IPS DF 19.7 (cell line): Measurements from ENCODE around the gene COL16A1.

Source experiments
- DNase-seq: peaks from one replicate; pipeline ENCODE4 v3.0.0-alpha.2; 2013; ENCODE audit warnings: low read depth, low spot score

Gene COL16A1

DNA sequence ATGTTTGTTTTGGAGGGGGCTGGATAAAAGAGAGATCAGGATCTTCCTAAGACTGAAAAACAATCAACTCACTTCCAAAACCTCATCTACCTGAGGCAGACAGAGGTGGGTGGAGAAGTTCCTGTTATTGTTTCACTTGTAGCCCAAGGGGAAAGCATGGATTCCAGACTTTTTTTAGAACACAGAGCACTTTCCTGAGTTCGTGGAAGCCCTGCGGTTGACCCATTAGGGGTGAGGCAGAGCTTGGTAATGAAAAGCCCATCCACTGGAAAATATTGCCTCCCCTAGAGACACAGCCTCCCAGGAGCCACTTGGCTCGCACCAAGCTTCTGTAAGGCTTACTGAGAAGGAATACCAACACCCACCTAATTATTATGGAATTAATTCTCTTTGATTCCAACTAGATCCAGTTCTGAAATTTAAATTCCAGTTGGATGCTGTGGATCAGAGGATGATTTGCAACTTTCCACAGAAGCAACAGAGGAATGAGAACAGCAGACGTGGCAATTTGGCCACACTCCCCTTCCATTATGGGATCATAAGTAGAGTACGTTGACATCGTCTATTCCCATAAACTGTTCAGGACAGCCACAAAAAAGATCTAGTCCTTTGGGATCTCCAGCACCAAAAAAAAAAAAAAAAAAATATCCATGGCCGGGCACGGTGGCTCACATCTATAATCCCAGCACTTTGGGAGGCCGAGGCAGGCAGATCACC lies 55.0 kb downstream of the COL16A1 start:
- DNase-seq, result no peak

- no peak for DNase-seq
Observed at GRCh38 chr1:31648190-31648589, 55.6 kb downstream of the COL16A1 start.

DNA sequence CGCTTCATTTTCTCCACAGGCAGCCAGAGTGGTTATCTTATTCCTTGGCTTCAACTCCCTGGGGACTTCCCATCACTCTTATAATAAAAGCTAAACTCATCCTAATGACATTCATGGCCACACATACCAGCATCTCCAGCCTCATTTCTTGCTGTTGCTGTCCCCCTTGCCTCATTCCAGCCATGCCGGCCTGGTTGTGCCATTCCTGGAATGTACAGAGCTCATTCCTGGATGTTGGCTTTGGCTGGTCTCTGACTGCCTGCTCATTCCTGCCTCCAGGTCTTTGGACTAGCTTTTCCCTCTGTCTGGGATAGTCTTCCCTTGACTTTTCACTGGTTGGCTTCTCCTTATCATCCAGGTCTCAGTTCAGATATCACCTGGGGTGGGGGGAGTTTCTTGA lies 56.7 kb downstream of the COL16A1 start:
- no peak for DNase-seq

- DNase-seq, result no peak
Observed at GRCh38 chr1:31646259-31646960, 57.4 kb downstream of the COL16A1 start.

- DNase-seq, result no peak
Observed at GRCh38 chr1:31645274-31645568, 58.6 kb downstream of the COL16A1 start.

DNA sequence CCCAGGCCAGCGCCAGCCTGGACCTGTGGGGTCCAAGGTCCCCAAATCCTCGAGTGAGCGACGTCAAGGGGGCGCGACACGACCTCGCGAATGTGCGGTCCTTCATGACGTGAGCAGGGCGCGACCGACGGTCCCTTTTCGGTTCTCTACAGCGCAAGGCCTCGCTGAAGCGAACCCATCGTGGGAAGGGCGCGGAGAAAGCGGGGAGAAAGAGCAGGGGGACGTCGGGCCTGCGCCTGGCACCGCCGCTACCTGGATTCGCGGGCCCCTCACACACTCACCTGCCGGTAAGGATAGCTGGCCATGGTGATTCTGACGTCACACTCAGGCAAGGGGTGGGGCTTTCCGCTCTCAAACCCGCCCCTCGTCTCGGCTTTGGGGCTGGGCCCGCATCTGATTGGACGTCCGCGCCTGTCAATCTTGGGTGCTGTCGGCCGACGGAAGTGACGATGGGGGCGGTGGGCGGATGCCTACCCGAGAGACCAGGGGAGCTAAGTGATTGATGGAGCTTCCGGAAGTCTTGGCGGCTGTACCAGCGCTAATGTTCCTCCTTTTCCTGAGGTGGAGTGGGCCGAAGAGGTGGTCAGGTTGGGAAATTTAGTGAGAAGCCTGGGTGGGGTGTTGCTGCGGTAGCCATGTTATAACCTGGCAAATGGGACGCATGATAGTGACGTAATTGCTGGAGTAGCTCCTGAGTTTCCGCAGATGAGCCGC lies 59.1 kb downstream of the COL16A1 start, which contains the start of gene PEF1:
Gene PEF1 (minus strand): TSS at position 317 of the 714 bp plus-strand sequence. CDS start 12 bp downstream, at position 305.
- DNase-seq, result peak; percentile 95

DNA sequence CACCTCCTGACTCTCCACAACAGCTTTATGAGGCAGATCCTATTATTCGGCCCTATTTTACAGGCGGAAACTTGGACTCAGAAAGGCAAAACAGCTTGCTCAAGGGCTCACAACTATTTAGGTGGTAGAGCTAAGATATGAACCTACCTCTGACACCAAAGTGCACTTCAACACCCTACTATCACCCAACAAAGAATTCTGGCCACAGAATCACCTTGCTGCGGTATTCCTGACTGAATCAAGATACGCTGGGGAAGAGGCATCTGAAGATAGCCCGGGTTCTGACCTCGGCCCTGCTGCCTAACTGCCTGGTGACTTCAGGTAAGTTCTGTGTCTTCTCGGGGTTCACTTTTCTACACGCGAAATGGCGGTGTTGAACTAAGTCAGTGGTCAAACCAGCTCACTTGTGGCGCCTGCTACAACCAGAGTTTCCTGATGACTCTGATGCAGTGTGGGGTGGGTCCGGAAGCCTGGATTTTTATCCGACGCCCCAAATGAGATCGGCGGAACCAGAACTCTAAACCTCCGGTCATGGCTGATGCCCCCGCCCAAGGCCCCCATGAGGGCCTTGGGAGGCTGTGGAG lies 59.7 kb downstream of the COL16A1 start:
- DNase-seq, result no peak

- DNase-seq, result no peak
Observed at GRCh38 chr1:31642897-31643296, 60.9 kb downstream of the COL16A1 start.

GRCh38 chr1:31642366-31642765 lies 61.5 kb downstream of the COL16A1 start:
- DNase-seq, result no peak

- DNase-seq, result no peak
Observed at GRCh38 chr1:31640964-31641363, 62.9 kb downstream of the COL16A1 start.

DNA sequence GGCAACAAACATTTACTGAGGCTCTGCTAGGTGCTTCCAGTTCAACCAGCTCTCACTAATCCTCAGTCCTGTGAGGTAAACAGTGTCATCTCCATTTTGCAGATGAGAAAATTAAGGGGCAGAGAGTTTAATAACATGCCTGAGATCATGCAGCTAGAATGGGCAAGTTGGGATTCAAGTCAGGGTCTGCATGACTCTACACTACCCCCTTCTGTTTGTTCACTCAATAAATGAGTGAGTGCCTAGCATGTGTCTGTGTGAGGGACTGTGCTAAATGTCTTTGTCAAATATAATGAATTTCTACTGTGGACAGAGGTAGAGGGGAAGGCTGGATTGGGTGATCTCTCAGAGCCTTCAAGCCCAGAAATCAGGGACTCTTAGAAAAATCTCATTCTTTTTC lies 63.6 kb downstream of the COL16A1 start:
- no peak for DNase-seq

DNA sequence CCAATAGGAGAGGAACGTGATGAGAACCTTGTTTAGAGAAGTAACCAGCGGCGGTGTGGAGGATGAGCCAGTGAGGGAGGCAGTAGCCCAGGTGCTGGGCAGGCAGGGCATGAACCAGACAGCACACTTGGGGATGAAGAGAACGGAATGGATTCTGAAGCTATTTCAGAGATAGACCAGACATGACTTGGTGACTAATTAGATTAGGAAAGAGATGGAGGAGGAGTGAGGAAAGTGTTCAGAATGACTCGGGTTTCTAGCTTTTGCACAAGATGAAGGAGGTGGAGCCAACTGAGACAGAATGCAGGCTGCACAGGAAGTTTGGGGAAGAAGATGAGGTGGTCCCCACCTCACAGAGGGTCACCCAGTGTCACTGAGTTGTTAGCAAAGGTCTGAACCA lies 64.3 kb downstream of the COL16A1 start:
- no peak for DNase-seq

- DNase-seq, result no peak
Observed at GRCh38 chr1:31637915-31638673, 65.7 kb downstream of the COL16A1 start.

DNA sequence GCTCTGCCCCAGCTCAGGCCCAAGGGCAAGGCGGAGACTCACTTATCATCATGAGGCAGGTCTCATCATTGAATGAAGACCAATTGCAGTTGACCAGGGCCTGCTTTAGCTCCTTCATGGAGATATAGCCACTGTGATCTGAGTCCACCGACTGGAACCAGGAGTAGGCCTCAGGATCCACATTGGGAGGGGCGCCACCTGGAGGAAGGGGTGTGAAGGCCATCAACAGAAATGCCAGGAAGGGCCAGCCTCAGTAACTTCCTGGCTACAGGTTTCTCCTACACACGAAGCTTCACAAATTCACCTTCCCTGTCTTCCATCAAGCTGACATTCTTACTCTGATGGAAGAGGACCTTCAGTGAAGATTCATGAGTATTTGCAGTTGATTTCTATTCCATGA lies 70.7 kb downstream of the COL16A1 start:
- no peak for DNase-seq

- no peak for DNase-seq
Observed at GRCh38 chr1:31632649-31633048, 71.2 kb downstream of the COL16A1 start.

- DNase-seq, result no peak
Observed at GRCh38 chr1:31628931-31629556, 74.8 kb downstream of the COL16A1 start.

- DNase-seq, result no peak
Observed at GRCh38 chr1:31627930-31628559, 75.8 kb downstream of the COL16A1 start.

DNA sequence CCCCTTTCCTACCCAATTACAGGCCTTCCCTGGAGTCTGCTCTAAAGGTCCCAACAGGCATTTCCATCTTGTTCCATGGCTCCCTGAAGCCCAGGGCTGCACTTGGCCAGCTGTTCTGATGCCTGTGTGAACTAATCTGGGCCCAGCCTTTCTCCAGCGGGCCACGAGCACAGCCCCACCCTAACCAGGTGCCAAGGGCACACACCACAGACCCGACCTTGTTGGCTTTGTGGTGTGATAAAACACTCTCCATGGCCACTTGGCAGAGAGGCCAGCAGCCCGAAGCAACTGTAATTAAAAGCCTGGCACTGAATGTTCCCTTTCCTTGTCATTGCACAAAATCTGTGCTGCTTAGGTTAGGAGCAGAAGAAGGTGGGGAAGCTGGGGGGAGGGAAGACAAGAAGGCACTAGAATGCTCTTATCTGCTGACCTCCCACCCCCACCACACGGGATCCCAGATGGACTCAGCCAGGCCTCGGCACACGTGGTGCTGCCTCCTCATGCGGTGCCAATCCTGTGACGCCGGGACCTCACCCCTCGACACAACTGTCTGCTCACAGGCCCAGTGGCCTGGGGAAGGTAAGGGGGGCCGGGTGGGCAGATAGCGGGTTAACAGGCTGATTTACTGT lies 76.4 kb downstream of the COL16A1 start:
- no peak for DNase-seq

DNA sequence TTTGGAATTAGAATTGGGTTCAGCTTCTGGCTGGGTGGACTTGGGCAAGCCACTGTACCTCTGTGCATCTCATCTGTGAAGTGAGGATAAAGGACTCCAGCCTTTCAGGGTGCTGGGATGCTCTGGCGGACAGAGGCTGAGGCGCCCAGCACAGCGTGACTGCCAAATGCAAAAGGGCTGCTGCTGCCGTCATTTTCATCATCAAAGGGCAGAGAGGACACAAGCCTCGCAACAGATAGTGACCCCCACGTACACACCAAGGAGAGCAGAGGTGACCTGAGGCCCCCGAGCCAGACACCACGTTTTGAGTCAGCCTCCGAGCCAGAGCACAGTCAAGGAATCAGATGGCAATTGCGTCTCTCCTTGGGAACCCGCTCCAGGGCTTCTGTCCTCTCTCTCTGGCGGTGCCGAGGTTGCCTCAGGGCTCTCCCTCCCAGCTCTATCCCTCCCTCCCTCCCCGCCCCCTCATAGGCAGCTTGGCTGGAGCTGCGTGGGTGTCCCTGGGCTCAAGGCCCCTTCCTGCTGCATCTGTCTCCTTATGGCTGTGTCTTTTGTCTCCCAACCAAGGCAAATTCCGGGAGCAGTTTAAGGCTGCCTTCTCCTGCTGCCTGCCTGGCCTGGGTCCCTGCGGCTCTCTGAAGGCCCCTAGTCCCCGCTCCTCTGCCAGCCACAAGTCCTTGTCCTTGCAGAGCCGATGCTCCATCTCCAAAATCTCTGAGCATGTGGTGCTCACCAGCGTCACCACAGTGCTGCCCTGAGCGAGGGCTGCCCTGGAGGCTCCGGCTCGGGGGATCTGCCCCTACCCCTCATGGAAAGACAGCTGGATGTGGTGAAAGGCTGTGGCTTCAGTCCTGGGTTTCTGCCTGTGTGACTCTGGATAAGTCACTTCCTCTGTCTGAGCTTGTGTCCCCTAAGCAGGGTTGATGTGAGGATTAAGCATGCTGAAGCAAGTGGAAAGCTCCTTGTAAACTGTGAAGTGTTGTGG lies 77.3 kb downstream of the COL16A1 start:
- DNase-seq, result no peak
